HCT116 (cell line): ENCODE results near the gene PCDH19. TPM values are rescaled to one million over a fixed set of nuclear protein-coding genes. Genes with fewer than 3 reads are reported as not detected.

Experiments
- ATAC-seq: fragments of 200-7000 bp; cut with Tn5 transposase; 2 replicates; pipeline ENCODE4 v1.9.1; 2020; ENCODE audit warnings: mild to moderate bottlenecking, moderate library complexity
- BruUV-seq: library from RNA; stranded (reverse); fragments of 400-500 nt; replicated peaks from 2 replicates; lab custom pipeline; 2021; lab: Mats Ljungman, UMichigan
- CTCF ChIA-PET: fragments of 300-600 bp; sonication (Branson Sonifier 250); formaldehyde crosslinking; loops from one replicate; lab custom pipeline; 2021; ENCODE audit warnings: antibody characterized with exemption; lab: Charles Lee
- POLR2A ChIA-PET: fragments of 300-600, 350-600 bp; sonication (Branson Sonifier 250); formaldehyde crosslinking; loops from one replicate; lab custom pipeline; 2021; ENCODE audit warnings: antibody characterized with exemption; lab: Charles Lee
- RAD21 ChIA-PET, 2 experiments: fragments of 300-600 bp; sonication (Branson Sonifier 250); formaldehyde crosslinking; loops; one replicate each; lab custom pipeline; 2023; ENCODE audit warnings: low total read pairs in 2 of 2; ENCODE audit not compliant: uncharacterized antibody in 2 of 2, unreplicated experiment in 2 of 2, low non-redundant PET in 1 of 2; lab: Charles Lee
- DNase-seq: peaks from one replicate; pipeline ENCODE4 v3.0.0-alpha.2; 2010; ENCODE audit warnings: low read depth, low spot score
- H2AFZ ChIP-seq: fragments of 200-600 bp; shearing (Covaris generic), sonication (generic); 2 replicates; pipeline ENCODE4 v1.6.1; 2017; ENCODE audit warnings: low read depth, mixed run types, mixed read lengths, antibody characterized with exemption, low read length; ENCODE audit not compliant: poor library complexity, severe bottlenecking
- H3K27ac ChIP-seq: 2 replicates; pipeline ENCODE4 v1.5.1; 2012; ENCODE audit warnings: low read depth, low read length
- H3K27me3 ChIP-seq: fragments of 200-600 bp; sonication (generic); 2 replicates; pipeline ENCODE4 v1.6.1; 2016; ENCODE audit warnings: mixed run types, low read length, mixed read lengths; ENCODE audit not compliant: insufficient read depth
- H3K36me3 ChIP-seq, 2 experiments: fragments of 200-500 bp in 1 of 2; fragments of 200-600 bp in 1 of 2; sonication (Bioruptor generic) in 1 of 2; sonication (generic) in 1 of 2; 2 replicates each; pipeline versions ENCODE4 v1.5.1 to v1.6.1; 2014 to 2016; ENCODE audit warnings: low read length in 2 of 2, inconsistent platforms in 1 of 2, mixed read lengths in 1 of 2, mixed run types in 1 of 2; ENCODE audit not compliant: insufficient read depth in 2 of 2, control insufficient read depth in 1 of 2
- H3K4me1 ChIP-seq, 2 experiments: fragments of 200-600 bp in 1 of 2; sonication (generic) in 1 of 2; 2 replicates each; pipeline versions ENCODE4 v1.5.1 to v1.6.1; 2012 to 2017; ENCODE audit warnings: low read length in 2 of 2, inconsistent platforms in 1 of 2, mild to moderate bottlenecking in 1 of 2, mixed read lengths in 1 of 2, mixed run types in 1 of 2, moderate library complexity in 1 of 2; ENCODE audit not compliant: insufficient read depth in 2 of 2, control insufficient read depth in 1 of 2
- H3K4me2 ChIP-seq: fragments of 200-600 bp; sonication (generic); 2 replicates; pipeline ENCODE4 v1.6.1; 2017; ENCODE audit warnings: mixed run types, low read length, mixed read lengths
- H3K4me3 ChIP-seq, 2 experiments: fragments of 200-600 bp in 1 of 2; sonication (generic) in 1 of 2; replicated peaks in 1 of 2; 2 replicates each; pipeline ENCODE4 v1.5.1; 2011 to 2016; ENCODE audit warnings: low read length in 2 of 2, control low read depth in 1 of 2, low read depth in 1 of 2, mild to moderate bottlenecking in 1 of 2, mixed read lengths in 1 of 2, mixed run types in 1 of 2
- H3K79me2 ChIP-seq: fragments of 200-600 bp; sonication (generic); 2 replicates; pipeline ENCODE4 v1.6.1; 2017; ENCODE audit warnings: mild to moderate bottlenecking, mixed run types, low read length, moderate library complexity, mixed read lengths; ENCODE audit not compliant: insufficient read depth
- H3K9ac ChIP-seq: fragments of 200-600 bp; sonication (generic); 2 replicates; pipeline ENCODE4 v1.6.1; 2016; ENCODE audit warnings: low read length, mixed read lengths
- H3K9me2 ChIP-seq: fragments of 200-600 bp; sonication (generic), shearing (Covaris generic); 2 replicates; pipeline ENCODE4 v1.6.1; 2017; ENCODE audit warnings: mixed run types, mild to moderate bottlenecking, moderate library complexity; ENCODE audit not compliant: insufficient read depth
- H3K9me3 ChIP-seq, 2 experiments: fragments of 200-500 bp in 1 of 2; fragments of 200-600 bp in 1 of 2; sonication (Bioruptor generic) in 1 of 2; sonication (generic) in 1 of 2; 2 replicates each; pipeline ENCODE4 v1.6.1; 2014 to 2017; ENCODE audit warnings: low read length in 2 of 2, mixed read lengths in 2 of 2, inconsistent platforms in 1 of 2, low read depth in 1 of 2, mild to moderate bottlenecking in 1 of 2, mixed run types in 1 of 2, moderate library complexity in 1 of 2; ENCODE audit not compliant: control insufficient read depth in 1 of 2, insufficient read depth in 1 of 2
- H4K20me1 ChIP-seq: fragments of 200-600 bp; sonication (generic), shearing (Covaris generic); 2 replicates; pipeline ENCODE4 v1.6.1; 2017; ENCODE audit warnings: mixed run types, mild to moderate bottlenecking, moderate library complexity; ENCODE audit not compliant: insufficient read depth
- CEBPB ChIP-seq: IDR thresholded peaks from 2 replicates; pipeline ENCODE4 v1.6.1; 2012; ENCODE audit warnings: low read depth
- ELF1 ChIP-seq: IDR thresholded peaks from 2 replicates; pipeline ENCODE4 v1.6.1; 2012; ENCODE audit warnings: low read depth, borderline replicate concordance
- EZH2phosphoT487 ChIP-seq: fragments of 200-600 bp; IDR thresholded peaks from 2 replicates; pipeline ENCODE4 v1.6.1; 2018; ENCODE audit warnings: antibody characterized with exemption, borderline replicate concordance
- FOSL1 ChIP-seq: IDR thresholded peaks from 2 replicates; pipeline ENCODE4 v1.6.1; 2012; ENCODE audit warnings: low read depth
- REST ChIP-seq: IDR thresholded peaks from 2 replicates; pipeline ENCODE4 v1.6.1; 2012; ENCODE audit warnings: low read depth
- TCF7L2 ChIP-seq: IDR thresholded peaks from 2 replicates; pipeline ENCODE4 v1.7.0; 2011; ENCODE audit warnings: borderline replicate concordance, inconsistent platforms; ENCODE audit not compliant: insufficient read depth, insufficient read length; ENCODE audit errors: extremely low read depth
- YY1 ChIP-seq: IDR thresholded peaks from 2 replicates; pipeline ENCODE4 v1.6.1; 2011; ENCODE audit warnings: low read length, low read depth, moderate library complexity, mild to moderate bottlenecking; ENCODE audit not compliant: insufficient replicate concordance; ENCODE audit errors: extremely low read depth
- ZFX ChIP-seq: fragments of 450-650 bp; IDR thresholded peaks from 2 replicates; pipeline ENCODE4 v1.6.1; 2017
- intact Hi-C: fragments of 100-400 bp; cut with micrococcal nuclease; formaldehyde crosslinking; loops from 2 replicates; pipeline ENCODE4 v1.10.0; 2022
- total RNA-seq: library from RNA; stranded (reverse); gene quantifications from one replicate; pipeline ENCODE4 v1.2.1, GENCODE V29; 2021; ENCODE audit not compliant: unreplicated experiment

Gene PCDH19
- total RNA-seq, 1 experiment from 2014 or later: 0.32 TPM

DNA sequence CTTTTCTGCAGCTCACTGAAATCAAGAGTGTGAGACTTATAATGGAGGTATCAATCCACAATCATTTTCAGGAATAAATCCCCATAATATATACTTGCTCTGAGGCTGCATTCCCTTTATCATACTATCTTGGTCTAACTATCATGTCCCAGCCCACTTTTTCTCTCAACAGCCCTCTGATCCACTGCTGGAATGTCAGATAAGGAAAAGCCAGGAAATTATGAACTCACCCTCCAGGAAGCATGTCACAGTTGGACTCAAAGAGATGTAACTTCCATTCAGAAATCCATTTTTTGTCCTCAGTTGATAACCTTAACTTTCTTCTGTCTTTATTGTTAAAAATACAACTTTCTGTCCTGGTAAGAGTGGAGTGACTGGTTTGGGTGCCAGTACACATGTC, 144.9 kb downstream of the PCDH19 start:
- POLR2A ChIA-PET: no interaction called here
- Histone ChIP-seq H3K4me2 (no peak overlapping the region), H3K4me1 (no peaks in the 10 kb centered on the region), H3K9ac (no peak overlapping the region), H3K79me2 (no peaks in the 10 kb centered on the region), H3K9me3 (no peaks in the 10 kb centered on the region), H2AFZ (no peak overlapping the region), H3K27me3 (no peaks in the 10 kb centered on the region), H3K9me2 (no peaks in the 10 kb centered on the region), H3K4me3 (no peak overlapping the region), H3K27ac (no peak overlapping the region), H3K36me3 (no peaks in the 10 kb centered on the region), H4K20me1 (no peaks in the 10 kb centered on the region)
- intact Hi-C loops: no loop called here
- ATAC-seq (no peak), DNase-seq (no peak)
- CTCF ChIA-PET: no interaction called here
- RAD21 ChIA-PET: no interaction called here
- no TSS peak for BruUV-seq
- TF ChIP-seq CEBPB (no peak), FOSL1 (no peak), REST (no peak), EZH2phosphoT487 (no peak)

- H3K4me3 ChIP-seq: no peak overlapping the region
- DNase-seq: no peak
- H3K27me3 ChIP-seq: no peaks in the 10 kb centered on the region
- ATAC-seq: no peak
- no peaks in the 10 kb centered on the region for H3K4me1 ChIP-seq
- no peak overlapping the region for H3K27ac ChIP-seq
- POLR2A ChIA-PET: no interaction called here
- no peak overlapping the region for H3K4me2 ChIP-seq
- no peaks in the 10 kb centered on the region for H4K20me1 ChIP-seq
- intact Hi-C loops: no loop called here
- RAD21 ChIA-PET: no interaction called here
- no TSS peak for BruUV-seq
- no peaks in the 10 kb centered on the region for H3K9me3 ChIP-seq
- CTCF ChIA-PET: no interaction called here
- no peaks in the 10 kb centered on the region for H3K36me3 ChIP-seq
- TF ChIP-seq ZFX (no peak), YY1 (no peak), TCF7L2 (no peak), ELF1 (no peak), FOSL1 (no peak)
- H2AFZ ChIP-seq: no peak overlapping the region
- no peaks in the 10 kb centered on the region for H3K9me2 ChIP-seq
- H3K9ac ChIP-seq: no peak overlapping the region
- H3K79me2 ChIP-seq: no peaks in the 10 kb centered on the region
Measured at GRCh38 chrX:100264200-100264599, 145.9 kb downstream of the PCDH19 start.
